Measurements from ENCODE around the gene KCTD18.

KCTD18 gene

GRCh38 chr2:200467806-200468681, 41.8 kb downstream of the KCTD18 start:
- no peak for TF ChIP-seq CREB1 (IDR thresholded peaks at IDR 0.05; ENCODE audit: low read depth)
- no peak for TF ChIP-seq EP300 (IDR thresholded peaks at IDR 0.05; ENCODE audit: borderline replicate concordance)
- no peak for TF ChIP-seq TEAD4 (IDR thresholded peaks at IDR 0.05)
- no peak for TF ChIP-seq ZBTB7A (IDR thresholded peaks at IDR 0.05; ENCODE audit: low read depth)
- TF ChIP-seq EGR1 (IDR thresholded peaks at IDR 0.05): no peak
- no peak for TF ChIP-seq CEBPB (IDR thresholded peaks at IDR 0.05)
- TF ChIP-seq TAF1 (IDR thresholded peaks at IDR 0.05; ENCODE audit: low read depth): no peak
- no peak for TF ChIP-seq YY1 (IDR thresholded peaks at IDR 0.05; ENCODE audit: low read depth)
- no peak for TF ChIP-seq FOXM1 (IDR thresholded peaks at IDR 0.05; ENCODE audit: borderline replicate concordance, low read depth)
- TF ChIP-seq NFIC (IDR thresholded peaks at IDR 0.05): no peak
- TF ChIP-seq RAD21 (IDR thresholded peaks at IDR 0.05; ENCODE audit: low read depth): no peak
- no peak for TF ChIP-seq REST (IDR thresholded peaks at IDR 0.05; ENCODE audit: low read depth)
- TF ChIP-seq TCF12 (IDR thresholded peaks at IDR 0.05; ENCODE audit: low read depth): no peak
- TF ChIP-seq USF1 (IDR thresholded peaks at IDR 0.05): no peak
- no peak for TF ChIP-seq MAX (IDR thresholded peaks at IDR 0.05)

GRCh38 chr2:200466425-200467418, 43.1 kb downstream of the KCTD18 start:
- TF ChIP-seq EGR1 (IDR thresholded peaks at IDR 0.05) (no peak), FOXM1 (IDR thresholded peaks at IDR 0.05; ENCODE audit: borderline replicate concordance, low read depth) (no peak), CREB1 (IDR thresholded peaks at IDR 0.05; ENCODE audit: low read depth) (no peak), YY1 (IDR thresholded peaks at IDR 0.05; ENCODE audit: low read depth) (no peak), MAX (IDR thresholded peaks at IDR 0.05) (no peak), TAF1 (IDR thresholded peaks at IDR 0.05; ENCODE audit: low read depth) (no peak), RAD21 (IDR thresholded peaks at IDR 0.05; ENCODE audit: low read depth) (no peak), TCF12 (IDR thresholded peaks at IDR 0.05; ENCODE audit: low read depth) (no peak), EP300 (IDR thresholded peaks at IDR 0.05; ENCODE audit: borderline replicate concordance) (no peak), REST (IDR thresholded peaks at IDR 0.05; ENCODE audit: low read depth) (no peak), TEAD4 (IDR thresholded peaks at IDR 0.05) (no peak), CEBPB (IDR thresholded peaks at IDR 0.05) (no peak)

- TF ChIP-seq CEBPB (IDR thresholded peaks at IDR 0.05) (no peak), USF1 (IDR thresholded peaks at IDR 0.05) (no peak), NFIC (IDR thresholded peaks at IDR 0.05) (no peak), RAD21 (IDR thresholded peaks at IDR 0.05; ENCODE audit: low read depth) (no peak), MAX (IDR thresholded peaks at IDR 0.05) (no peak), TCF12 (IDR thresholded peaks at IDR 0.05; ENCODE audit: low read depth) (no peak), TAF1 (IDR thresholded peaks at IDR 0.05; ENCODE audit: low read depth) (no peak)
These were observed 46.4 kb downstream of the KCTD18 start for GRCh38 chr2:200463452-200463851.

DNA sequence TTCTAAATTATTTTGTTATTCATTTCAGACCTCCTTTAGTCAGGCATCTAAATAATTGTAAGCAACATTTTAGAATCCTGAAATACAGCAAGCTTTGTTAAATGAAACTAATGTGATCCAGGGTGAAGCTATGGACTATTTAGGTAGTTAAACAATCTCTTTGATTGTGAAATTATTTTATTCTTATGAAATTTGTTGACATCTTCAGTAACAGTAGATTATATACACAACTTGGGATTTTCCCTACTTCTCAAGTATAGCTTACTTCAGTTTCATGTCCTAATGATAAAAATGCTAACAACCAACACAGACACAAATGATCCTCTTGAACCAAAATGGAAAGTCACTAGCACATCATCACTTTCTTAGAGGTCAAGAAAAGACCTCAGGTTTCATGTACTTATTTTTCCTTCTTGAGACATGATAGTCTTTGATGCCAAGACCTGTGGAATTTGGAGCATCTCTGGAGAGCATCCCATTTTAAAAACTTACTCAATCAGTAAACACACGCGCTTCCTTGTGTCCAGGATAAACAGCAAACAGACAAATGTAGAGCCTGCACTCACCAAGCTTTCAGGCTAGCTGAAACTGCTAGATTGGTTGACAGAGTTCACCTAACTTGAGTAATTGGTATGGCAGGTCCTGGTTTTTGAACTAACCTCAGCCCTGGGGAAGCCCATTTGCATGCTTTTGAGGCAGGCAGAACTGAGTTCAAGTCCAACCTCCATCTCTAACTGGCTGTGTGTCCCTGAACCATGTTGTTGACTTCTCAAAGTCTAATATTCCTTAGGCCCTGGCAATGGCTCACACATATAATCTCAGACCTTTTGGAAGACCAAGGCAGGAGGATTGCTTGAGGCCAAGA, 47.8 kb downstream of the KCTD18 start:
- TF ChIP-seq RAD21 (IDR thresholded peaks at IDR 0.05; ENCODE audit: low read depth) (no peak), USF1 (IDR thresholded peaks at IDR 0.05) (no peak), TCF12 (IDR thresholded peaks at IDR 0.05; ENCODE audit: low read depth) (no peak), YY1 (IDR thresholded peaks at IDR 0.05; ENCODE audit: low read depth) (no peak), EGR1 (IDR thresholded peaks at IDR 0.05) (no peak), ZBTB7A (IDR thresholded peaks at IDR 0.05; ENCODE audit: low read depth) (no peak), FOXM1 (IDR thresholded peaks at IDR 0.05; ENCODE audit: borderline replicate concordance, low read depth) (no peak), CEBPB (IDR thresholded peaks at IDR 0.05) (no peak), TAF1 (IDR thresholded peaks at IDR 0.05; ENCODE audit: low read depth) (no peak), CREB1 (IDR thresholded peaks at IDR 0.05; ENCODE audit: low read depth) (no peak), MAX (IDR thresholded peaks at IDR 0.05) (no peak)

Data from Ishikawa (cell line).